ENCODE data around the gene DCTN4. TPM values are rescaled to one million over a fixed set of nuclear protein-coding genes. Genes with fewer than 3 reads are reported as not detected.

DCTN4 gene
- total RNA-seq, 1 experiment from 2014 or later: 43.9 TPM

DNA sequence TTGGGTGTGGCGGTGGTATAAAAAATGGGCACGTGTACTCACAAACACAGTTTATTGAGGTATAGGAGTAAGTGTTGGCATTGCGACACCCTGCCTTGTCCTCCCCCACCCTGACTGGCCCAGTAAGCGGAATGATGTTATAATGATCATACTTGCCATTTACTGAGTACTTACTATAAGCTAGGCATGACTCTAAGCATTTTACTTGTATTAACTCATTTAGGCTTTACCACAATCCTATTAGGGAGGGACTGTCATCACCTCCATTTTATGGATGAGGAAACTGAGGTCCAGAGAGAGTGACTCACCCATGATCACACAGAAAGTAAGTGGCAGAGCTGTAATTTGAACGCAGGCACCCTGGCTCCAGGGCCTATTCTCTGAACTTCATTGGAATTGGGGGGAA lies 22.0 kb upstream of the DCTN4 start:
- H3K4me3 Mint-ChIP-seq: no peak overlapping the region
- CTCF ChIA-PET: interaction anchor here (0.9 kb wide), 1 partner anchor 80 kb away, joined by 4 read pairs; the partner anchor contains the start of gene RBM22
- POLR2A ChIA-PET: interaction anchor here (3.1 kb wide), 1 partner anchor 80 kb away, joined by 22 read pairs; the partner anchor contains the start of gene RBM22

DNA sequence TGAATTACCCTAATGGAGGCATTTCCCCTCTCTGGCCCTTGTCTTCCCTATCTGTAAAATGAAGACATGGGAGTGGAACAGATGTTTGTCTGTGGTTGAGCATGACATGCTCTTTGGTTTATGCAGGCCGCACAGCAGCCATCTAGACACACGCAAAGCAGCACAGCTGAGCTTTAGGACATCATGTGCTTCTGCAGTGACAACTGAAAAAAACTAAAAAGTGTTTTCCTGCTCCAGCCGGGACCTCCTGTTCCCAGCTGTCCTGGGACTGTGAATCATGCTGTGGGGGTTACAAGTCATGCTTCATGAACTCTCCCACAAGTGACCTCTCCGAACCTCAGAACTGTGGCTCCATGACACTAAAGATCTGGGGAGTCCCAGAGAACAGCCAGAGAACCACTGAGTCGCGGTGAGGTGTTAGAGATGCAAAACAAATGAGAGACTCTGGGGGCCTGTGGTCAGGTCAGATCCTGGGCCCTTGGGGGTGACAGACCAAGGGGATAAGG lies 21.4 kb upstream of the DCTN4 start:
- no peak for DNase-seq (ENCODE audit: low spot score)
- no peak for TF ChIP-seq SMAD4 (CRISPR knock-in tag; IDR thresholded peaks at IDR 0.05)
- TF ChIP-seq, protein P1, sequence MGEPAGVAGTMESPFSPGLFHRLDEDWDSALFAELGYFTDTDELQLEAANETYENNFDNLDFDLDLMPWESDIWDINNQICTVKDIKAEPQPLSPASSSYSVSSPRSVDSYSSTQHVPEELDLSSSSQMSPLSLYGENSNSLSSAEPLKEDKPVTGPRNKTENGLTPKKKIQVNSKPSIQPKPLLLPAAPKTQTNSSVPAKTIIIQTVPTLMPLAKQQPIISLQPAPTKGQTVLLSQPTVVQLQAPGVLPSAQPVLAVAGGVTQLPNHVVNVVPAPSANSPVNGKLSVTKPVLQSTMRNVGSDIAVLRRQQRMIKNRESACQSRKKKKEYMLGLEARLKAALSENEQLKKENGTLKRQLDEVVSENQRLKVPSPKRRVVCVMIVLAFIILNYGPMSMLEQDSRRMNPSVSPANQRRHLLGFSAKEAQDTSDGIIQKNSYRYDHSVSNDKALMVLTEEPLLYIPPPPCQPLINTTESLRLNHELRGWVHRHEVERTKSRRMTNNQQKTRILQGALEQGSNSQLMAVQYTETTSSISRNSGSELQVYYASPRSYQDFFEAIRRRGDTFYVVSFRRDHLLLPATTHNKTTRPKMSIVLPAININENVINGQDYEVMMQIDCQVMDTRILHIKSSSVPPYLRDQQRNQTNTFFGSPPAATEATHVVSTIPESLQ (CRISPR knock-in tag; IDR thresholded peaks at IDR 0.05): no peak
- TF ChIP-seq, protein P2, sequence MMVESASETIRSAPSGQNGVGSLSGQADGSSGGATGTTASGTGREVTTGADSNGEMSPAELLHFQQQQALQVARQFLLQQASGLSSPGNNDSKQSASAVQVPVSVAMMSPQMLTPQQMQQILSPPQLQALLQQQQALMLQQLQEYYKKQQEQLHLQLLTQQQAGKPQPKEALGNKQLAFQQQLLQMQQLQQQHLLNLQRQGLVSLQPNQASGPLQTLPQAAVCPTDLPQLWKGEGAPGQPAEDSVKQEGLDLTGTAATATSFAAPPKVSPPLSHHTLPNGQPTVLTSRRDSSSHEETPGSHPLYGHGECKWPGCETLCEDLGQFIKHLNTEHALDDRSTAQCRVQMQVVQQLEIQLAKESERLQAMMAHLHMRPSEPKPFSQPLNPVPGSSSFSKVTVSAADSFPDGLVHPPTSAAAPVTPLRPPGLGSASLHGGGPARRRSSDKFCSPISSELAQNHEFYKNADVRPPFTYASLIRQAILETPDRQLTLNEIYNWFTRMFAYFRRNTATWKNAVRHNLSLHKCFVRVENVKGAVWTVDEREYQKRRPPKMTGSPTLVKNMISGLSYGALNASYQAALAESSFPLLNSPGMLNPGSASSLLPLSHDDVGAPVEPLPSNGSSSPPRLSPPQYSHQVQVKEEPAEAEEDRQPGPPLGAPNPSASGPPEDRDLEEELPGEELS (CRISPR knock-in tag; IDR thresholded peaks at IDR 0.05): no peak
- TF ChIP-seq, protein P3, sequence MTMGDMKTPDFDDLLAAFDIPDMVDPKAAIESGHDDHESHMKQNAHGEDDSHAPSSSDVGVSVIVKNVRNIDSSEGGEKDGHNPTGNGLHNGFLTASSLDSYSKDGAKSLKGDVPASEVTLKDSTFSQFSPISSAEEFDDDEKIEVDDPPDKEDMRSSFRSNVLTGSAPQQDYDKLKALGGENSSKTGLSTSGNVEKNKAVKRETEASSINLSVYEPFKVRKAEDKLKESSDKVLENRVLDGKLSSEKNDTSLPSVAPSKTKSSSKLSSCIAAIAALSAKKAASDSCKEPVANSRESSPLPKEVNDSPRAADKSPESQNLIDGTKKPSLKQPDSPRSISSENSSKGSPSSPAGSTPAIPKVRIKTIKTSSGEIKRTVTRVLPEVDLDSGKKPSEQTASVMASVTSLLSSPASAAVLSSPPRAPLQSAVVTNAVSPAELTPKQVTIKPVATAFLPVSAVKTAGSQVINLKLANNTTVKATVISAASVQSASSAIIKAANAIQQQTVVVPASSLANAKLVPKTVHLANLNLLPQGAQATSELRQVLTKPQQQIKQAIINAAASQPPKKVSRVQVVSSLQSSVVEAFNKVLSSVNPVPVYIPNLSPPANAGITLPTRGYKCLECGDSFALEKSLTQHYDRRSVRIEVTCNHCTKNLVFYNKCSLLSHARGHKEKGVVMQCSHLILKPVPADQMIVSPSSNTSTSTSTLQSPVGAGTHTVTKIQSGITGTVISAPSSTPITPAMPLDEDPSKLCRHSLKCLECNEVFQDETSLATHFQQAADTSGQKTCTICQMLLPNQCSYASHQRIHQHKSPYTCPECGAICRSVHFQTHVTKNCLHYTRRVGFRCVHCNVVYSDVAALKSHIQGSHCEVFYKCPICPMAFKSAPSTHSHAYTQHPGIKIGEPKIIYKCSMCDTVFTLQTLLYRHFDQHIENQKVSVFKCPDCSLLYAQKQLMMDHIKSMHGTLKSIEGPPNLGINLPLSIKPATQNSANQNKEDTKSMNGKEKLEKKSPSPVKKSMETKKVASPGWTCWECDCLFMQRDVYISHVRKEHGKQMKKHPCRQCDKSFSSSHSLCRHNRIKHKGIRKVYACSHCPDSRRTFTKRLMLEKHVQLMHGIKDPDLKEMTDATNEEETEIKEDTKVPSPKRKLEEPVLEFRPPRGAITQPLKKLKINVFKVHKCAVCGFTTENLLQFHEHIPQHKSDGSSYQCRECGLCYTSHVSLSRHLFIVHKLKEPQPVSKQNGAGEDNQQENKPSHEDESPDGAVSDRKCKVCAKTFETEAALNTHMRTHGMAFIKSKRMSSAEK (CRISPR knock-in tag; IDR thresholded peaks at IDR 0.05; ENCODE audit: borderline replicate concordance): no peak
- TF ChIP-seq ZNF263 (CRISPR knock-in tag; IDR thresholded peaks at IDR 0.05; ENCODE audit: low read depth): no peak
- no peak for TF ChIP-seq TEAD4 (CRISPR knock-in tag; IDR thresholded peaks at IDR 0.05)
- TF ChIP-seq CBFB (CRISPR knock-in tag; IDR thresholded peaks at IDR 0.05; ENCODE audit: low read depth): no peak
- TF ChIP-seq, protein P4, sequence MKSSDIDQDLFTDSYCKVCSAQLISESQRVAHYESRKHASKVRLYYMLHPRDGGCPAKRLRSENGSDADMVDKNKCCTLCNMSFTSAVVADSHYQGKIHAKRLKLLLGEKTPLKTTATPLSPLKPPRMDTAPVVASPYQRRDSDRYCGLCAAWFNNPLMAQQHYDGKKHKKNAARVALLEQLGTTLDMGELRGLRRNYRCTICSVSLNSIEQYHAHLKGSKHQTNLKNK (CRISPR knock-in tag; IDR thresholded peaks at IDR 0.05): no peak
- TF ChIP-seq GTF2I (CRISPR knock-in tag; conservative IDR thresholded peaks at IDR 0.05): no peak
- TF ChIP-seq SP1 (CRISPR knock-in tag; conservative IDR thresholded peaks at IDR 0.05): no peak
- TF ChIP-seq, protein P5, sequence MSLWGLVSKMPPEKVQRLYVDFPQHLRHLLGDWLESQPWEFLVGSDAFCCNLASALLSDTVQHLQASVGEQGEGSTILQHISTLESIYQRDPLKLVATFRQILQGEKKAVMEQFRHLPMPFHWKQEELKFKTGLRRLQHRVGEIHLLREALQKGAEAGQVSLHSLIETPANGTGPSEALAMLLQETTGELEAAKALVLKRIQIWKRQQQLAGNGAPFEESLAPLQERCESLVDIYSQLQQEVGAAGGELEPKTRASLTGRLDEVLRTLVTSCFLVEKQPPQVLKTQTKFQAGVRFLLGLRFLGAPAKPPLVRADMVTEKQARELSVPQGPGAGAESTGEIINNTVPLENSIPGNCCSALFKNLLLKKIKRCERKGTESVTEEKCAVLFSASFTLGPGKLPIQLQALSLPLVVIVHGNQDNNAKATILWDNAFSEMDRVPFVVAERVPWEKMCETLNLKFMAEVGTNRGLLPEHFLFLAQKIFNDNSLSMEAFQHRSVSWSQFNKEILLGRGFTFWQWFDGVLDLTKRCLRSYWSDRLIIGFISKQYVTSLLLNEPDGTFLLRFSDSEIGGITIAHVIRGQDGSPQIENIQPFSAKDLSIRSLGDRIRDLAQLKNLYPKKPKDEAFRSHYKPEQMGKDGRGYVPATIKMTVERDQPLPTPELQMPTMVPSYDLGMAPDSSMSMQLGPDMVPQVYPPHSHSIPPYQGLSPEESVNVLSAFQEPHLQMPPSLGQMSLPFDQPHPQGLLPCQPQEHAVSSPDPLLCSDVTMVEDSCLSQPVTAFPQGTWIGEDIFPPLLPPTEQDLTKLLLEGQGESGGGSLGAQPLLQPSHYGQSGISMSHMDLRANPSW (CRISPR knock-in tag; conservative IDR thresholded peaks at IDR 0.05; ENCODE audit: low read depth): no peak
- no peak for TF ChIP-seq JAZF1 (CRISPR knock-in tag; IDR thresholded peaks at IDR 0.05)
- TF ChIP-seq SMAD3 (CRISPR knock-in tag; IDR thresholded peaks at IDR 0.05; ENCODE audit: borderline replicate concordance): no peak
- no peak for TF ChIP-seq NR3C1 (CRISPR knock-in tag; conservative IDR thresholded peaks at IDR 0.05; ENCODE audit: low read depth)

More for the DNA sequence above, 22.0 kb upstream of the DCTN4 start:
- no peak for DNase-seq (ENCODE audit: low spot score)
- H3K9me3 Mint-ChIP-seq: peaks cover 2% of the 10 kb centered on the region
- peaks cover 6% of the 10 kb centered on the region for H3K36me3 Mint-ChIP-seq
- no peak overlapping the region for H3K27ac Mint-ChIP-seq
- no peak for ATAC-seq
- peaks cover 18% of the 10 kb centered on the region for H3K27me3 Mint-ChIP-seq (ENCODE audit: low read depth)
- H3K4me1 Mint-ChIP-seq: peaks cover 59% of the 10 kb centered on the region
- TF ChIP-seq, protein P1 (CRISPR knock-in tag; IDR thresholded peaks at IDR 0.05): no peak
- TF ChIP-seq ZNF423 (CRISPR knock-in tag; IDR thresholded peaks at IDR 0.05): no peak
- no peak for TF ChIP-seq GTF2I (CRISPR knock-in tag; conservative IDR thresholded peaks at IDR 0.05)
- TF ChIP-seq, protein P6, sequence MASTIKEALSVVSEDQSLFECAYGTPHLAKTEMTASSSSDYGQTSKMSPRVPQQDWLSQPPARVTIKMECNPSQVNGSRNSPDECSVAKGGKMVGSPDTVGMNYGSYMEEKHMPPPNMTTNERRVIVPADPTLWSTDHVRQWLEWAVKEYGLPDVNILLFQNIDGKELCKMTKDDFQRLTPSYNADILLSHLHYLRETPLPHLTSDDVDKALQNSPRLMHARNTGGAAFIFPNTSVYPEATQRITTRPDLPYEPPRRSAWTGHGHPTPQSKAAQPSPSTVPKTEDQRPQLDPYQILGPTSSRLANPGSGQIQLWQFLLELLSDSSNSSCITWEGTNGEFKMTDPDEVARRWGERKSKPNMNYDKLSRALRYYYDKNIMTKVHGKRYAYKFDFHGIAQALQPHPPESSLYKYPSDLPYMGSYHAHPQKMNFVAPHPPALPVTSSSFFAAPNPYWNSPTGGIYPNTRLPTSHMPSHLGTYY (CRISPR knock-in tag; IDR thresholded peaks at IDR 0.05): no peak
- TF ChIP-seq MXD4 (CRISPR knock-in tag; IDR thresholded peaks at IDR 0.05; ENCODE audit: borderline replicate concordance): no peak
- no peak for TF ChIP-seq TEAD4 (CRISPR knock-in tag; IDR thresholded peaks at IDR 0.05)
- no peak for TF ChIP-seq SOX15 (CRISPR knock-in tag; IDR thresholded peaks at IDR 0.05)
- TF ChIP-seq FOXP1 (CRISPR knock-in tag; IDR thresholded peaks at IDR 0.05; ENCODE audit: borderline replicate concordance): no peak

More for the DNA sequence above, 21.4 kb upstream of the DCTN4 start:
- Mint-ChIP-seq H3K27me3 (ENCODE audit: low read depth) (peaks cover 18% of the 10 kb centered on the region), H3K27ac (no peak overlapping the region), H3K4me1 (peaks cover 59% of the 10 kb centered on the region), H3K36me3 (peaks cover 2% of the 10 kb centered on the region; the same call in 1 of the 2 replicates), H3K4me3 (peak overlapping the region; percentile 97), H3K9me3 (no peaks in the 10 kb centered on the region)
- POLR2A ChIA-PET: interaction anchor here (3.1 kb wide), 1 partner anchor 80 kb away, joined by 22 read pairs; the partner anchor contains the start of gene RBM22
- ATAC-seq: no peak
- CTCF ChIA-PET: interaction anchor here (1.9 to 2.7 kb wide), 3 partner anchors 22 to 220 kb away, joined by 12 to 29 read pairs (median 15); partner anchors contain the start of genes DCTN4 and RBM22

Data from WTC11 (cell line).